Body of pancreas (tissue), 4 donors: ENCODE data around the gene SMIM36.

Source experiments
- CTCF ChIP-seq, 7 experiments: fragments of 450-650 bp in 4 of 7; fragments of 200-600 bp in 3 of 7; sonication (generic) in 3 of 7; IDR thresholded peaks; one replicate each; pipeline ENCODE4 v1.5.1; 2016 to 2019; ENCODE audit warnings: antibody characterized with exemption in 7 of 7
- POLR2A ChIP-seq, 3 donors: fragments of 450-650 bp; IDR thresholded peaks; one replicate each; pipeline ENCODE4 v1.6.1; 2016; ENCODE audit warnings: antibody characterized with exemption in 3 of 3, mild to moderate bottlenecking in 2 of 3

GRCh38 chr17:55440391-55440790, 70.9 kb downstream of the SMIM36 start:
- TF ChIP-seq POLR2A (IDR thresholded peaks at IDR 0.05) (no peak), CTCF (IDR thresholded peaks at IDR 0.05) (no peak)
